PC-9 (cell line): ENCODE data around the gene PACRG. TPM values are rescaled to one million over a fixed set of nuclear protein-coding genes. Genes with fewer than 3 reads are reported as not detected.

Experiments
- BruUV-seq: library from RNA; stranded (reverse); fragments of 400-500 nt; replicated peaks from 2 replicates; lab custom pipeline; 2021; lab: Mats Ljungman, UMichigan
- CTCF ChIA-PET: fragments of 300-600 bp; sonication (Branson Sonifier 250); formaldehyde crosslinking; loops from one replicate; lab custom pipeline; 2022; ENCODE audit warnings: antibody characterized with exemption; lab: Charles Lee
- POLR2A ChIA-PET: fragments of 300-600 bp; sonication (Branson Sonifier 250); formaldehyde crosslinking; loops from one replicate; lab custom pipeline; 2022; ENCODE audit warnings: antibody characterized with exemption; ENCODE audit not compliant: unreplicated experiment; lab: Charles Lee
- DNase-seq, 2 experiments: peaks; one replicate each; pipeline versions ENCODE4 v3.0.0 to v3.0.0-alpha.2; 2015 to 2022; ENCODE audit warnings: mixed read lengths in 1 of 2
- H2AFZ ChIP-seq: fragments of 200-600 bp; sonication (generic); 2 replicates; pipeline ENCODE4 v1.8.1; 2017; ENCODE audit warnings: antibody characterized with exemption
- H3F3A ChIP-seq: fragments of 200-600 bp; sonication (generic); 2 replicates; pipeline ENCODE4 v1.8.1; 2017; ENCODE audit warnings: antibody characterized with exemption, mild to moderate bottlenecking, low read depth; ENCODE audit not compliant: insufficient read depth
- H3K27ac ChIP-seq: fragments of 200-600 bp; sonication (generic); 2 replicates; pipeline ENCODE4 v1.6.1; 2016; ENCODE audit warnings: mixed run types
- H3K27me3 ChIP-seq: fragments of 200-600 bp; sonication (generic); 2 replicates; pipeline ENCODE4 v1.6.1; 2016; ENCODE audit warnings: low read depth, mixed run types; ENCODE audit not compliant: insufficient read depth
- H3K36me3 ChIP-seq: fragments of 200-600 bp; sonication (generic); 2 replicates; pipeline ENCODE4 v1.6.1; 2016; ENCODE audit warnings: low read depth, mixed run types
- H3K4me1 ChIP-seq: fragments of 200-600 bp; sonication (generic); replicated peaks from 2 replicates; pipeline ENCODE4 v1.6.1; 2016; ENCODE audit warnings: mixed run types; ENCODE audit not compliant: insufficient read depth
- H3K4me2 ChIP-seq: fragments of 200-600 bp; sonication (generic); 2 replicates; pipeline ENCODE4 v1.6.1; 2017; ENCODE audit warnings: mixed run types
- H3K4me3 ChIP-seq: fragments of 200-600 bp; sonication (generic); 2 replicates; pipeline ENCODE4 v1.6.1; 2016; ENCODE audit warnings: mixed run types
- H3K79me2 ChIP-seq: fragments of 200-600 bp; sonication (generic); 2 replicates; pipeline ENCODE4 v1.6.1; 2017; ENCODE audit warnings: low read depth, mixed run types
- H3K9me2 ChIP-seq: fragments of 200-600 bp; sonication (generic); 2 replicates; pipeline ENCODE4 v1.8.1; 2017; ENCODE audit warnings: mild to moderate bottlenecking; ENCODE audit not compliant: insufficient read depth
- H3K9me3 ChIP-seq: fragments of 200-600 bp; sonication (generic); 2 replicates; pipeline ENCODE4 v1.8.1; 2016; ENCODE audit warnings: low read depth; ENCODE audit not compliant: insufficient read depth
- H4K20me1 ChIP-seq: fragments of 200-600 bp; sonication (generic); 2 replicates; pipeline ENCODE4 v1.8.1; 2017; ENCODE audit not compliant: insufficient read depth
- CTCF ChIP-seq: fragments of 200-600 bp; sonication (generic); conservative IDR thresholded peaks from 2 replicates; pipeline ENCODE4 v1.6.1; 2017; ENCODE audit warnings: mixed run types, antibody characterized with exemption, mild to moderate bottlenecking, moderate library complexity
- EZH2 ChIP-seq: fragments of 200-600 bp; sonication (generic); IDR thresholded peaks from 2 replicates; pipeline ENCODE4 v1.8.0; 2017; ENCODE audit warnings: antibody characterized with exemption, low read depth
- intact Hi-C: fragments of 100-400 bp; cut with micrococcal nuclease; formaldehyde crosslinking; loops from one replicate; pipeline ENCODE4 v1.10.0; 2022; ENCODE audit not compliant: unreplicated experiment
- total RNA-seq: library from RNA; stranded (reverse); gene quantifications from 2 replicates; pipeline ENCODE4 v1.2.3, GENCODE V29; 2021

PACRG gene
- total RNA-seq, 1 experiment from 2014 or later = not detected

- Histone ChIP-seq H4K20me1 (no peaks in the 10 kb centered on the region), H3K4me2 (no peak overlapping the region), H3K9me2 (no peaks in the 10 kb centered on the region), H3K27me3 (no peaks in the 10 kb centered on the region), H3K4me3 (no peak overlapping the region), H3K79me2 (no peaks in the 10 kb centered on the region), H3K36me3 (no peaks in the 10 kb centered on the region), H3K4me1 (no peaks in the 10 kb centered on the region), H3K9me3 (no peaks in the 10 kb centered on the region), H3K27ac (no peak overlapping the region), H3F3A (no peaks in the 10 kb centered on the region), H2AFZ (no peak overlapping the region)
- ChIA-PET CTCF (no interaction called here), POLR2A (no interaction called here)
- no peak for DNase-seq
- intact Hi-C loops = no loop called here
- no TSS peak for BruUV-seq
- no peak for TF ChIP-seq CTCF
- no peak for TF ChIP-seq EZH2
These were observed 147.3 kb downstream of the PACRG start for GRCh38 chr6:162875070-162875469.

- Histone ChIP-seq H4K20me1 (no peaks in the 10 kb centered on the region), H3K9me3 (no peaks in the 10 kb centered on the region), H3F3A (no peaks in the 10 kb centered on the region), H3K27me3 (no peaks in the 10 kb centered on the region), H3K36me3 (no peaks in the 10 kb centered on the region), H3K27ac (no peak overlapping the region), H3K4me3 (no peak overlapping the region), H3K79me2 (no peaks in the 10 kb centered on the region), H2AFZ (no peak overlapping the region), H3K4me1 (no peaks in the 10 kb centered on the region), H3K4me2 (no peak overlapping the region), H3K9me2 (no peaks in the 10 kb centered on the region; the same call in 1 of the 2 replicates)
- BruUV-seq = no TSS peak
- POLR2A ChIA-PET = no interaction called here
- no peak for DNase-seq
- CTCF ChIA-PET = no interaction called here
- TF ChIP-seq CTCF = no peak
- no peak for TF ChIP-seq EZH2
- intact Hi-C loops = no loop called here
These were observed 155.2 kb downstream of the PACRG start for GRCh38 chr6:162882801-162883481.

GRCh38 chr6:162887981-162888689 is 160.4 kb downstream of the PACRG start:
- no peak overlapping the region for H2AFZ ChIP-seq
- CTCF ChIA-PET = no interaction called here

More at GRCh38 chr6:162887981-162888689, 160.4 kb downstream of the PACRG start:
- TF ChIP-seq CTCF (no peak), EZH2 (no peak)
- no peak overlapping the region for H3K4me3 ChIP-seq
- POLR2A ChIA-PET = no interaction called here
- H3K4me2 ChIP-seq = no peak overlapping the region
- H3F3A ChIP-seq = no peaks in the 10 kb centered on the region
- H3K79me2 ChIP-seq = no peaks in the 10 kb centered on the region
- H3K36me3 ChIP-seq = no peaks in the 10 kb centered on the region
- intact Hi-C loops = no loop called here
- H3K9me2 ChIP-seq = no peaks in the 10 kb centered on the region
- no peaks in the 10 kb centered on the region for H3K4me1 ChIP-seq
- no peaks in the 10 kb centered on the region for H4K20me1 ChIP-seq
- H3K27ac ChIP-seq = no peak overlapping the region
- BruUV-seq = no TSS peak
- no peaks in the 10 kb centered on the region for H3K9me3 ChIP-seq
- no peak for DNase-seq
- H3K27me3 ChIP-seq = no peaks in the 10 kb centered on the region
